PC-3 (cell line): Measurements from ENCODE around the gene ACOXL.

Experiments used
- EZH2 ChIP-seq: fragments of 300-600 bp; sonication (generic); IDR thresholded peaks from one replicate; pipeline ENCODE4 v1.6.1; 2017; ENCODE audit warnings: antibody characterized with exemption, mild to moderate bottlenecking, low read length; ENCODE audit not compliant: unreplicated experiment
- EZH2phosphoT487 ChIP-seq: fragments of 300-600 bp; sonication (generic); IDR thresholded peaks from 2 replicates; pipeline ENCODE4 v1.6.1; 2018; ENCODE audit warnings: mild to moderate bottlenecking, antibody characterized with exemption, low read length, borderline replicate concordance
- TF ChIP-seq, protein P1 (sequence below): fragments of 300-600 bp; sonication (generic); conservative IDR thresholded peaks from 2 replicates; pipeline ENCODE4 v1.5.1; 2017; ENCODE audit warnings: antibody characterized with exemption, low read depth, mild to moderate bottlenecking, low read length

- TF ChIP-seq EZH2: no peak
- TF ChIP-seq, protein P1, sequence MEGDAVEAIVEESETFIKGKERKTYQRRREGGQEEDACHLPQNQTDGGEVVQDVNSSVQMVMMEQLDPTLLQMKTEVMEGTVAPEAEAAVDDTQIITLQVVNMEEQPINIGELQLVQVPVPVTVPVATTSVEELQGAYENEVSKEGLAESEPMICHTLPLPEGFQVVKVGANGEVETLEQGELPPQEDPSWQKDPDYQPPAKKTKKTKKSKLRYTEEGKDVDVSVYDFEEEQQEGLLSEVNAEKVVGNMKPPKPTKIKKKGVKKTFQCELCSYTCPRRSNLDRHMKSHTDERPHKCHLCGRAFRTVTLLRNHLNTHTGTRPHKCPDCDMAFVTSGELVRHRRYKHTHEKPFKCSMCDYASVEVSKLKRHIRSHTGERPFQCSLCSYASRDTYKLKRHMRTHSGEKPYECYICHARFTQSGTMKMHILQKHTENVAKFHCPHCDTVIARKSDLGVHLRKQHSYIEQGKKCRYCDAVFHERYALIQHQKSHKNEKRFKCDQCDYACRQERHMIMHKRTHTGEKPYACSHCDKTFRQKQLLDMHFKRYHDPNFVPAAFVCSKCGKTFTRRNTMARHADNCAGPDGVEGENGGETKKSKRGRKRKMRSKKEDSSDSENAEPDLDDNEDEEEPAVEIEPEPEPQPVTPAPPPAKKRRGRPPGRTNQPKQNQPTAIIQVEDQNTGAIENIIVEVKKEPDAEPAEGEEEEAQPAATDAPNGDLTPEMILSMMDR: no peak
- TF ChIP-seq EZH2phosphoT487: no peak
Observed at GRCh38 chr2:111045771-111046444, 313.5 kb downstream of the ACOXL start.
